ENCODE data around the gene AGRN. TPM values are rescaled to one million over a fixed set of nuclear protein-coding genes. Genes with fewer than 3 reads are reported as not detected.
"Not testable (repeated sequence)": the region's sequence is repeated elsewhere in the genome, so short reads cannot be mapped to it uniquely, and the experiment has no call there.

Gene AGRN
- 39.8 TPM for total RNA-seq

DNA sequence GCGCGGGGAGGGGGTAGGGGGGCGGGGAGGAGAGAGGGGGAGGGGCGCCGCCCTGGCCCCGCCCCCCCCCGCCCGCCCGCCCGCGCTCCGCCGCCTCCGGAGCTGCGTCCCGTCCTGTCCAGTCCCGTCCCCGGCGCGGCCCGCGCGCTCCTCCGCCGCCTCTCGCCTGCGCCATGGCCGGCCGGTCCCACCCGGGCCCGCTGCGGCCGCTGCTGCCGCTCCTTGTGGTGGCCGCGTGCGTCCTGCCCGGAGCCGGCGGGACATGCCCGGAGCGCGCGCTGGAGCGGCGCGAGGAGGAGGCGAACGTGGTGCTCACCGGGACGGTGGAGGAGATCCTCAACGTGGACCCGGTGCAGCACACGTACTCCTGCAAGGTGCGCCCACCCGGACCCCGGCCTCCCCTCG lies at the start of gene AGRN:
Gene AGRN, plus strand, starts transcription at position 121 of the 405 bp plus-strand sequence. Its CDS starts 53 bp downstream, at position 174.
- DNase-seq = no peak

GRCh38 chr1:970242-970972 lies 49.5 kb upstream of the AGRN start:
- DNase-seq = no peak

GRCh38 chr1:970973-971730 lies 48.8 kb upstream of the AGRN start:
- no peak for DNase-seq

DNA sequence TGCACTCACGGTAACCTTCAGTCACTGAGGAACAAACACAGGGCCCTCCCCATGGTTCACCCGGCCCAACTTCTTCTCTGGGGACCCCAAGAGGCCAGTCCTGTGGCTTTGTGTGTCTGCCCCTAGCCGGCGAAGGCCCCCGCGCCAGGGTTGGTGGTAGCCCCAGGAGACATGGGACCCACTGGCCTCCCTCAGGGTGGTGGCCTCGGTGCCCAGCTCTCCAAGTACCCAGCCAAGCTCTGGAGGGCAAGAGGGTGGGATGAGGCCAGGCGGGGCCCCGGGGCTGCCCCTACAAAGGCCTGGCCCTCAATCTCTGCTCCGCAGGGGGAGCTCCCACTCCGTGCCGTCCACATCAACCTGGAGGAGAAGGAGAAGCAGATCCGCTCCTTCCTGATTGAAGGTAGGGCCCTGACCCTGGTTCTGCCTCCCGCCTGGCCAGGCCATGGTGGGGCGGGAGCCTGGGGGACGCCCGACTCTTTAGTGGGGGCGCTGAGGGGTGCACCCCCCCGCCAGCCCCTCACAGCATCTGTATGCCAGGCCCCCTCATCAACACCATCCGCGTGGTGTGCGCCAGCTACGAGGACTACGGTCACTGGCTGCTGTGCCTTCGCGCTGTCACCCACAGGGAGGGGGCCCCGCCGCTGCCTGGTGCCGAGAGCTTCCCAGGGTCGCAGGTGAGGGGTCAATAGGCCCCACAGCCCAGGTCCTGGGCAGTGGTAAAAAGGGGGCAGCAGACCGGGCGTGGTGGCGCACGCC lies 48.0 kb upstream of the AGRN start:
- no peak for DNase-seq

GRCh38 chr1:972726-973458 lies 47.0 kb upstream of the AGRN start:
- DNase-seq = no peak

DNA sequence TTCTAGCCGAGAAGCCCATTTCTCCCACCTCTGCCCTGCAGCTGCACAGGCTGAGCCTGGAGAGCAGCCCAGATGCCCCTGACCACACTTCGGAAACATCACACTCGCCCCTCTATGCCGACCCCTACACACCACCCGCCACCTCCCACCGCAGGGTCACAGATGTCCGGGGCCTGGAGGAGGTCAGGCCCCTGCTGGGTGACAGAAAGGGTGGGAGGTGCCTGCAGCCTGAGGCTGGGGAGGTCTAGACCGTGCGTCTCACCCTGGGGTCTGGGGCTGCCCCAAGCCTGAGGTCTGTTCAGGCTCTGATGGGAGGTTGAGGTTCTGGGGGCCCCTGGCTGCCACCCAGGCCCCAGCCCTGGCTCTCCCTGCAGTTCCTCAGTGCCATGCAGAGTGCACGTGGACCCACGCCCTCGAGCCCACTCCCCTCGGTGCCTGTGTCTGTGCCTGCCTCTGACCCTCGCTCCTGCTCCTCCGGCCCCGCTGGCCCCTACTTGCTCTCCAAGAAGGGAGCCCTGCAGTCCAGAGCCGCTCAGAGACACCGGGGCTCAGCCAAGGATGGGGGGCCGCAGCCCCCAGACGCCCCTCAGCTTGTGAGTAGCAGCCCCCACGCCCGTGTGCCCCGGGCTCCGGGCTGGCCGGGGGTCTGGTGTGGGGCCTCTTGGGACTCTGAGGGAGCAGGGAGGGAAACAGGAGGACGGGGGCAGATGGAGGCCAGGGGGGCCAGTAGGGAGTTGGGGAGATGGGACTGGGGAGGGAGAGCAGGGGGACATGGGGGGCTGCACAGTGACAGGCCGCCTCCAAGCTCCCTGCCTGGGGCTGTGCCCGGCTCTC lies 46.2 kb upstream of the AGRN start:
- no peak for DNase-seq

GRCh38 chr1:974293-974640 lies 45.7 kb upstream of the AGRN start:
- DNase-seq = no peak

DNA sequence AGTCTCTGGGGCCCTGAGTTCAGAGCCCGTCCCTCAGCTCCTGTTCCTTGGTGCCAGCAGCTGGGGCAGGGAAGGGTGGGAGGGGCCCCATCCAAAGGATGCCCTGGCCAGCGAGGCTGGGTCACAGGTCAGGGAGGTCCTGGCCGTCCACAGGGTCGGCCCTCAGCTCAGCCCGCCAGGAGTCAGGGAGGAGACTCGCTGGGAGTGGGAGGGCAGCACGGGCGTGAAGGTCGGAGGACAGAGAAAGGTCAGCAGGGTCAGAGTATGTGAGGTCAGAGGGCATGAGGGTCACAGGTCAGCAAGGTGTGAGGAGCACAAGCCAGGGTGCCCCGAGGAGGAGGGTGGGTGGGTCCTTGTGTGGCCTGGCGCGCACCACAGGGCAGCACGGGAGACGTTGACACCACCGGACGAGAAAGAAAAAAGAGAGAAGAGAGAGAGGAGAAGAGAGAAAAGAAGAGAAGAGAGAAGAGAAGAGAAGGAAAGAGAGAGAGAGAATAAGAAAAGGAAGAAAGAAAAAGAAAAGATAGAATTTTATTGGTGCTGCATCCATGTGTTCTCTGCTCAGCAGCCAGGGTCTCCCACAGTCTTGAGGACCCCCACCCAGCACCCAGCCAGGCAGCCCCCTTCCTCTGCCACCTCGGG lies 45.1 kb upstream of the AGRN start:
- no peak for DNase-seq

DNA sequence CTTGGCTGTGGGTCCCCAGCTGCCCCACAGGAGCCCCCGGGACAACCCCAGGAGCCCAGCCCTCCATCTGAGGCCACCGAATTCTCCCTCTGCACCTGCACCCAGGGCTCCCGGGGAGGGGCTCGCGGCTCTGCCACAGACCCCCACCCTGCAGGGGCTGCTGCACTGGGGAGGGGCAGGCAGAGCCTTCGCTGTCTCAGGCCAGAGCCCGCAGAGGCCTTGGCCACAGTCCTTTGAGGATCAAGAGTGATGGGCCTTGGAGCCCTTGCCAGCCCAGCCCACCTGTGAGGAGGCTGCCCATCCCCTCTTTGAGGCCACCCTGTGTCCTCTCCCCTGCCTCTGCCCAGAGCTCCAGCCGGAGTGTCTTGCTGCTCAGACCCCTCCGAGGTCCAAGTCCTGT lies 44.6 kb upstream of the AGRN start:
- DNase-seq = no peak

DNA sequence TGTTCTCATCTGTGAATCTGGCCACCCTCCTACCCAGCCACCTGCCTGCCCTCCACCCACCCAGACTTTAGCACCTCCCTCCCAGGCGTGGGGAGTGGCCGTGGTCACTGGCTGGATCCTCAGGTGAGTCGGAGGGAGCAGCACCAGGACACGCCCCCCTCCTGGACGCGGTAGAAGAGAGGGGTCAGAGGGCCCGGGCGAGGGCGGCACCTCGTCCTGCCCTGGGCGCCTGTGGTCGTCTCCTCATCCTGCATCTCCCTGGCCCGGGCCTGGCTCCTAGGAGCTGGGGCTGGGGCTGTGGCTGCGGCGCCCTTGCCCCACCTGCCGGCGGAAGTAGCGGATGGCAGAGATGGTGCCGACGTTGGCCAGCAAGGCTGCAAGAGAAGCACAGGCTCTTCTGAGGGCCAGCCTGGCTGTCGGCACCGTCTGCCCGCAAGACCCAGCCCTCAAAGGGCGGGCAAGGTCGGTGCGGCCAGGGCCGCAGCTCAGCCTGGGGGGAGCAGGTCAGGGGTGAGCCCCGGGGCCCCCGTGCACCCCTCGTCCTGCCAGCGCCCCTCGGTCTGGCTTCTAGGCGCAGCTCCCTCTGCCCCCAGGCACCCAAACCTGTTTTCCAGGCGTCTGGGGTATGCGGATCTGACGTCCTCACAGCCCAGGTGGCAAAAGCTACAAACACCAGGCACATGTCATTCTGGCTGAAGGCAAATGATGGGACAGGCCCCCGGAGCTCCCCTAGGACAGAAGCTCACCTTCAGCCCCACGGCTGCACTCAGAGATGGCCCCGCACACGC lies 43.8 kb upstream of the AGRN start:
- DNase-seq = peak; percentile 26

DNA sequence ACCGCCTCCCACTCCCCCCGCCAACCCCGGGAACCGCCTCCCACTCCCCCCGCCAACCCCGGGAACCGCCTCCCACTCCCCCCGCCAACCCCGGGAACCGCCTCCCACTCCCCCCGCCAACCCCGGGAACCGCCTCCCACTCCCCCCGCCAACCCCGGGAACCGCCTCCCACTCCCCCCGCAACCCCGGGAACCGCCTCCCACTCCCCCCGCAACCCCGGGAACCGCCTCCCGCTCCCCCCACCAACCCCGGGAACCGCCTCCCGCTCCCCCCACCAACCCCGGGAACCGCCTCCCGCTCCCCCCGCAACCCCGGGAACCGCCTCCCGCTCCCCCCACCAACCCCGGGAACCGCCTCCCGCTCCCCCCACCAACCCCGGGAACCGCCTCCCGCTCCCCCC lies 43.1 kb upstream of the AGRN start:
- not testable (repeated sequence) for DNase-seq

- DNase-seq = no peak
Observed at GRCh38 chr1:978069-978834, 41.7 kb upstream of the AGRN start.

GRCh38 chr1:978835-979743 lies 40.8 kb upstream of the AGRN start:
- no peak for DNase-seq

GRCh38 chr1:979744-980072 lies 40.2 kb upstream of the AGRN start:
- no peak for DNase-seq

DNA sequence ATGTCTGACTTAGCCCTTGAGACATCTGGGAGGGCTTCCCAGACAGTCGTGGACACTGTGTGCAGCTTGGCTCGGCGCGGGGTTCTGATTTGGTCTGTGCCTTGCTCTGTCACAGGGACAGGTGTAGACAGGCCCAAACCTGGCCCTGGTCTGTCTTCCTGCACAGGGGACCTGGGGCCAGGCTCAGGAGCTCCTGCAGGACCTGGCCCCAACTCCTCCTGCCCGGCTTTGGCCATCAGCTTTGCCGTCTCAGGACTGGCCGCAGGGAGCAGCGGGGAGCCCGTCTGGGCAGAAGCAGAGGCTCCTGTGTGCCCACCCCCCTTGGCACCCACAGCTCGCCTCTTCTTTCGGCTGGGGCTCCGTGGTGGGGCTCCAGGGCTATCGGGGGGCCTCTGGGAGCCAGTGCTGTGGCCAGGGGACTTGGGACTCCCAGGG lies 39.8 kb upstream of the AGRN start:
- no peak for DNase-seq

GRCh38 chr1:980602-981395 lies 39.1 kb upstream of the AGRN start:
- no peak for DNase-seq

DNA sequence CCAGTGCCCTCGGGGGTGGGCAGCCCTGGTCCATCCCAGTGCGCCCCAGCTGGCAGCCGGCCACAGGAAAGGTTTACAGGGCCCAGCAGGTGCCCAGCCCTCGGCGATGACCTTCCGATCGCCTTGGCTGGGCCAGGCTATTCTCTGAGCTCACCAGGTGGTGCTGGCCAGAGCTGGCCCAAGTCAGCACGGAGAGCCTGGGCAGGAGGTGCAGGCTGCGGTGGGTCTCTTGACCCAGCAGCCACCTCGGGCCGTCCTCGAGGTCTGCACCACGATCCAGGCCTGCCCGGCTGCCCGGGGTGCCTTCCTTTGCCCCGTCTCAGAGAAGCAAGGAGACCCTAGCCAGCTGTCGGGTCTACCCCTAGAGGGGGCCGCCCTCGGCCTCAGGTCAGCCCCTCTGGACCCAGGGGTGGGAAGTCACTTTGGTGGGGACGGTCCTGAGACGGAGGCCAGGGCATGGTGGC lies 38.4 kb upstream of the AGRN start:
- no peak for DNase-seq

Measured in skin of body (tissue), 2 donors.